Mesangial cell (primary cell): ENCODE data around the gene DNMT3L. TPM values are rescaled to one million over a fixed set of nuclear protein-coding genes. Genes with fewer than 3 reads are reported as not detected.

Experiments
- total RNA-seq: library from RNA; depleted of rRNA; stranded (reverse); fragments of >200 nt; gene quantifications from 2 replicates; pipeline ENCODE4 v1.2.3, GENCODE V29; 2015

The DNMT3L gene
- total RNA-seq, result not detected in 2 replicates

GRCh38 chr21:44261675-44262295 lies at the start of gene DNMT3L:
DNMT3L (minus strand) TSS chr21:44261897; CDS start chr21:44261259, 638 bp downstream.

GRCh38 chr21:44299458-44300261 lies 38.0 kb upstream of the DNMT3L start, which contains the start of gene PFKL:
PFKL (plus strand) TSS chr21:44300053; CDS start chr21:44300106, 53 bp downstream.

DNA sequence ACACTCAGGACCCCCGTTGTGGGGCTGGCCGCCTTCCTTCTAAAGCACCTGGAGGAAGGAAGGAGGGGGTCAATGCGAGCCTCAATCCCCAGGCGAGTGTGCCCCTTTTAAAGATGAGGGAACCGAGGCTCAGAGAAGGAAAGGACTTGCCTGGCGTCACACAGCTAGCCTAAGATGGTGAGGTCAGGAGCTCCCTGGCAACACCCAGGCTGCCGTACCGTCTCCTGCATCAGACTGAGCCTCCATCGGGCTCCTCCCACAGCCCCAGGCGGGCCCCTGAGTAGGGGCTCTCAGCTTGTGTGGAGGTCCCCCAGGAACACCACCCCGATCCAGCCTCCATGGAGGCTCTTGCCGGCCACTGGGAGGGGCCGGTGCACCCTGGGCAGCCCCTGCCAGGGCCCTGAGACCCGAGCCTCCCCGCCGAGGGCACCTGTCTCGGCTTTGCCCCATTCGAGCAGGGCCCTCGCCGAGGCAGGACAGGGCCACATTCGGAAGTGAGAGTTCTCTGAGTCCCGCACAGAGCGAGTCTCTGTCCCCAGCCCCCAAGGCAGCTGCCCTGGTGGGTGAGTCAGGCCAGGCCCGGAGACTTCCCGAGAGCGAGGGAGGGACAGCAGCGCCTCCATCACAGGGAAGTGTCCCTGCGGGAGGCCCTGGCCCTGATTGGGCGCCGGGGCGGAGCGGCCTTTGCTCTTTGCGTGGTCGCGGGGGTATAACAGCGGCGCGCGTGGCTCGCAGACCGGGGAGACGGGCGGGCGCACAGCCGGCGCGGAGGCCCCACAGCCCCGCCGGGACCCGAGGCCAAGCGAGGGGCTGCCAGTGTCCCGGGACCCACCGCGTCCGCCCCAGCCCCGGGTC lies 23.7 kb upstream of the DNMT3L start, which contains the start of gene AIRE:
AIRE (plus strand) TSS at position 739 of the 855 bp plus-strand sequence. CDS start 131 bp downstream, outside the sequence.

DNA sequence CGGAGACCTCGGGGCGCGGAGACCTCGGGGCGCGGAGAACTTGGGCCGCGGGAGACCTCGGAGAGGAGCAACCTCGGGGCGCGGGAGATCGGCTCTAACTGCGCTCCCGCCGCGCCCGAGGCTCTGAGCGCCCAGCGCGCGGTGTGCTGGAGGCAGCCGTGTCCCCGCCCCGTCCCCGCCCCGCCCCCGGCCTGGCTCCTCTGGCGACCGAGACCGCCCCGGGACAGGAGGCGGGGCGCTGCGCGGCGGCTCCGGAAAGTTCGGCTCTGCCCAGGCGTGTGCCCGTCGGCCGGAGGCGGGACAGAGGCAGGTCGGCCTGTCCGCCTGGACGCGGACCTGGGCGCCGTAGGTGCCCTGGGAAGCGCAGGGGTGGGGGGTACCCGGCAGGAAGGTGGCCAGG lies 20.9 kb downstream of the DNMT3L start, which contains the start of gene ICOSLG:
ICOSLG (minus strand) TSS at position 102 of the 400 bp plus-strand sequence. CDS start 126 bp downstream, outside the sequence.

Other genes with a start within 250 kb of the DNMT3L start
- 21.4 and 22.0 TPM in 2 replicates for gene TRAPPC10, start 249.6 kb downstream of the DNMT3L start, total RNA-seq
- gene PWP2, start 154.5 kb downstream of the DNMT3L start, total RNA-seq, result 11.9 and 23.5 TPM in 2 replicates
- 11.7 and 25.7 TPM in 2 replicates for gene GATD3, start 128.2 kb downstream of the DNMT3L start, total RNA-seq
- gene ICOSLG, start 21.0 kb downstream of the DNMT3L start, total RNA-seq, result 0.16 and 1.3 TPM in 2 replicates
- gene AIRE, start 24.0 kb upstream of the DNMT3L start, total RNA-seq, result 0.13 TPM in 1 of 2 replicates, not detected in the other
- gene PFKL, start 38.2 kb upstream of the DNMT3L start, total RNA-seq, result 80.5 and 89.5 TPM in 2 replicates
- gene CFAP410, start 77.5 kb upstream of the DNMT3L start, total RNA-seq, result 20.0 and 29.0 TPM in 2 replicates
- gene TRPM2, start 91.7 kb upstream of the DNMT3L start, total RNA-seq, result 1.3 and 2.1 TPM in 2 replicates
- gene LRRC3, start 193.6 kb upstream of the DNMT3L start, total RNA-seq, result 2.9 and 3.5 TPM in 2 replicates